ENCODE results near the gene NR4A3. TPM values are rescaled to one million over a fixed set of nuclear protein-coding genes. Genes with fewer than 3 reads are reported as not detected.
"Not testable (repeated sequence)": the region's sequence is repeated elsewhere in the genome, so short reads cannot be mapped to it uniquely, and the experiment has no call there.

The NR4A3 gene
- total RNA-seq, result 22.4 TPM
- long read RNA-seq, partial matches to known transcripts, result 1 of 6 reads
- long read RNA-seq, other reads (novel, unspliced or antisense), result 5 of 6 reads

GRCh38 chr9:99821396-99822108, at the start of gene NR4A3:
Gene NR4A3 (plus strand): TSS chr9:99821885. CDS start chr9:99828043, 6,158 bp downstream.
- peak; percentile 99 for DNase-seq (ENCODE audit: low spot score)
- intact Hi-C loops (cut with DNase I), result loop anchor here (1.0 to 10.0 kb wide), 4 partner anchors 85 to 603 kb away; partner anchors contain the start of genes MSANTD3 and STX17

- no peak for DNase-seq (ENCODE audit: low spot score)
- intact Hi-C loops (cut with DNase I), result no loop called here
Observed at GRCh38 chr9:99773468-99774138, 48.1 kb upstream of the NR4A3 start.

- intact Hi-C loops (cut with DNase I), result no loop called here
- no peak for DNase-seq (ENCODE audit: low spot score)
Observed at GRCh38 chr9:99778308-99778707, 43.4 kb upstream of the NR4A3 start.

- intact Hi-C loops (cut with DNase I), result no loop called here
Observed at GRCh38 chr9:99778836-99779235, 42.8 kb upstream of the NR4A3 start.

GRCh38 chr9:99779277-99779676, 42.4 kb upstream of the NR4A3 start:
- no peak for DNase-seq (ENCODE audit: low spot score)
- intact Hi-C loops (cut with DNase I), result no loop called here

More at GRCh38 chr9:99778836-99779235, 42.8 kb upstream of the NR4A3 start:
- DNase-seq (ENCODE audit: low spot score), result no peak

GRCh38 chr9:99782349-99782748, 39.3 kb upstream of the NR4A3 start:
- intact Hi-C loops (cut with DNase I); DNase-seq (ENCODE audit: low spot score): not testable (repeated sequence)

GRCh38 chr9:99782962-99783718, 38.5 kb upstream of the NR4A3 start:
- DNase-seq (ENCODE audit: low spot score), result no peak
- intact Hi-C loops (cut with DNase I), result no loop called here

GRCh38 chr9:99783799-99784198, 37.9 kb upstream of the NR4A3 start:
- no peak for DNase-seq (ENCODE audit: low spot score)
- intact Hi-C loops (cut with DNase I), result no loop called here

- no peak for DNase-seq (ENCODE audit: low spot score)
- intact Hi-C loops (cut with DNase I), result no loop called here
Observed at GRCh38 chr9:99785010-99785590, 36.6 kb upstream of the NR4A3 start.

- intact Hi-C loops (cut with DNase I), result no loop called here
- no peak for DNase-seq (ENCODE audit: low spot score)
Observed at GRCh38 chr9:99787556-99787955, 34.1 kb upstream of the NR4A3 start.

GRCh38 chr9:99793528-99793927, 28.2 kb upstream of the NR4A3 start:
- intact Hi-C loops (cut with DNase I), result no loop called here
- no peak for DNase-seq (ENCODE audit: low spot score)

GRCh38 chr9:99796231-99796630, 25.5 kb upstream of the NR4A3 start:
- intact Hi-C loops (cut with DNase I), result no loop called here
- no peak for DNase-seq (ENCODE audit: low spot score)

GRCh38 chr9:99801775-99802174, 19.9 kb upstream of the NR4A3 start:
- intact Hi-C loops (cut with DNase I), result no loop called here
- no peak for DNase-seq (ENCODE audit: low spot score)

GRCh38 chr9:99803694-99804093, 18.0 kb upstream of the NR4A3 start:
- intact Hi-C loops (cut with DNase I), result no loop called here
- no peak for DNase-seq (ENCODE audit: low spot score)

- peak; percentile 79 for DNase-seq (ENCODE audit: low spot score)
- intact Hi-C loops (cut with DNase I), result no loop called here
Observed at GRCh38 chr9:99807276-99807852, 14.3 kb upstream of the NR4A3 start.

GRCh38 chr9:99807956-99808355, 13.7 kb upstream of the NR4A3 start:
- no peak for DNase-seq (ENCODE audit: low spot score)
- intact Hi-C loops (cut with DNase I), result no loop called here

GRCh38 chr9:99808454-99808853, 13.2 kb upstream of the NR4A3 start:
- no peak for DNase-seq (ENCODE audit: low spot score)
- intact Hi-C loops (cut with DNase I), result no loop called here

- no peak for DNase-seq (ENCODE audit: low spot score)
- intact Hi-C loops (cut with DNase I), result no loop called here
Observed at GRCh38 chr9:99809586-99810319, 11.9 kb upstream of the NR4A3 start.

GRCh38 chr9:99811172-99811571, 10.5 kb upstream of the NR4A3 start:
- no peak for DNase-seq (ENCODE audit: low spot score)
- intact Hi-C loops (cut with DNase I), result no loop called here
